Rectal smooth muscle tissue (tissue), 1 donor: ENCODE data around the gene AGT.
"Not testable (repeated sequence)": the region's sequence is repeated elsewhere in the genome, so short reads cannot be mapped to it uniquely, and the experiment has no call there.

Source experiments
- H3K27ac ChIP-seq: one replicate; pipeline ENCODE4 v1.7.0; 2013; ENCODE audit warnings: low read depth, low read length, inconsistent platforms
- H3K27me3 ChIP-seq: one replicate; pipeline ENCODE4 v1.7.0; 2013; ENCODE audit warnings: low read length; ENCODE audit not compliant: control insufficient read depth, insufficient read depth
- H3K36me3 ChIP-seq: one replicate; pipeline ENCODE4 v1.7.0; 2013; ENCODE audit warnings: low read length; ENCODE audit not compliant: control insufficient read depth, insufficient read depth
- H3K4me1 ChIP-seq: one replicate; pipeline ENCODE4 v1.7.0; 2013; ENCODE audit warnings: low read length; ENCODE audit not compliant: control insufficient read depth, insufficient read depth
- H3K4me3 ChIP-seq: one replicate; pipeline ENCODE4 v1.7.0; 2013; ENCODE audit warnings: low read length
- H3K9ac ChIP-seq: one replicate; pipeline ENCODE4 v1.7.0; 2013; ENCODE audit warnings: low read length

AGT gene

DNA sequence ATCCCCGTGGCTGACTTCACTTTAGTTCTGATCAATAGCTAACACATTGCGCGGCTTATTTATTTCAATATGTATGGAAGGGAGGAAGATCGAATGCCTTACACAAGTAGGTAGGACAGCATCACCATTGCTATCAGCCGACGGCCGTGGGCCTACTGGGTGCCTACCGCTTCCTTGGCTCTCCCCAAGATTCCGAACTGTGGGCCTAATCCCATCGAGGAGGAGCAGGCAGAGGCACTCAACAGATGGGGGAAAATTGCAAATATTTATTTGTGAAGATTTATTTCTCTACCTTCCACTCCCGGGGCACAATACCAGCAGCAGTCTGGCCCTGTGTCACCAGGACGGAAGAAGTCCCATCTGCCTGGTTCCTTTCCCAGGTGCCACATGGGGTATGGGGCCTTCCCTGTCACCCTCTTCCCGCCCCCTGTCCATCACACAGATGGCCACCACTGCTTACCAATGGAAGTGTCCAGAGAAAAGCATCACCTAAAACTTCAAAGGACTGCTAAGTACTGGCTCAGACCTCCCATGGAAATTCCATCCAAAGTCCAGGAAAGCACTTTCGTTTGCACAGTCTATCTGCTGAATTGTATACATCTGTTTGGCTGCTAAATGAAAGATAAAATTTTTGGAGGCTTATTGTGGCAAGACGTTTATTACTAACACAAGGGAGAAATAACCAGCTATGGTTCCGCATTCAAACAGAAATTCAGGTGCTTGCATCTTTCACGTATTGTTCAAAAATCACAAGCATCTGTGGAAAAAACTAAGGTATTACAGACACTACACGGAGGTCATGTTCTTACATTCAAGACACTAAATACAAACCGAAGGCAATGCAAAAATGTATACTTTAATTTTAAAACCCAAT is 11.8 kb downstream of the AGT start:
- no peaks in the 10 kb centered on the region for H3K36me3 ChIP-seq

GRCh38 chr1:230701434-230701833 is 12.5 kb downstream of the AGT start:
- H3K27me3 ChIP-seq: no peaks in the 10 kb centered on the region
- no peak overlapping the region for H3K9ac ChIP-seq
- no peak overlapping the region for H3K27ac ChIP-seq
- no peak overlapping the region for H3K4me3 ChIP-seq
- H3K4me1 ChIP-seq: no peaks in the 10 kb centered on the region
- no peaks in the 10 kb centered on the region for H3K36me3 ChIP-seq

More for the DNA sequence above, 11.8 kb downstream of the AGT start:
- no peak overlapping the region for H3K4me3 ChIP-seq
- H3K4me1 ChIP-seq: no peaks in the 10 kb centered on the region
- H3K9ac ChIP-seq: no peak overlapping the region
- H3K27ac ChIP-seq: no peak overlapping the region
- no peaks in the 10 kb centered on the region for H3K27me3 ChIP-seq

DNA sequence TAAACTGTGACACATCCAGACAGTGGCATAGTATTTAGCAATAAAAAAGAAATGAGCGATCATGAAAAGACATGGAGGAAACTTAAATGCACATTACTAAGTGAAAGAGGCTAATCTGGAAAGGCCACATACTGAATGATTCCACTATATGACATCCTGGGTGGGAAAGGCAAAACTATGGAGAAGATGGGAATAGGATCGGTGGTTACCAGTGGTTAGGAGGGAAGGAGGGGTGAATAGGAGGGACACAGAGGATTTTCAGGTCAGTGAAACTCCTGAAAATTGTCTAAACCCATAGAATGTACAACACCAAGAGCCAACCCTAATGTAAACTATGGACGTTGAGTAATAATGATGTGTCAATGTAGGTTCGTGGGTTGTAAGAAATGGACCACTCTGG is 13.8 kb downstream of the AGT start:
- Histone ChIP-seq H3K27me3 (no peaks in the 10 kb centered on the region), H3K27ac (no peak overlapping the region), H3K36me3 (no peaks in the 10 kb centered on the region), H3K9ac (no peak overlapping the region), H3K4me3 (no peak overlapping the region), H3K4me1 (no peaks in the 10 kb centered on the region)

- Histone ChIP-seq H3K36me3 (no peaks in the 10 kb centered on the region), H3K27me3 (no peaks in the 10 kb centered on the region), H3K27ac (no peak overlapping the region), H3K4me1 (no peaks in the 10 kb centered on the region), H3K4me3 (no peak overlapping the region), H3K9ac (no peak overlapping the region)
Measured at GRCh38 chr1:230699716-230700115, 14.2 kb downstream of the AGT start.

DNA sequence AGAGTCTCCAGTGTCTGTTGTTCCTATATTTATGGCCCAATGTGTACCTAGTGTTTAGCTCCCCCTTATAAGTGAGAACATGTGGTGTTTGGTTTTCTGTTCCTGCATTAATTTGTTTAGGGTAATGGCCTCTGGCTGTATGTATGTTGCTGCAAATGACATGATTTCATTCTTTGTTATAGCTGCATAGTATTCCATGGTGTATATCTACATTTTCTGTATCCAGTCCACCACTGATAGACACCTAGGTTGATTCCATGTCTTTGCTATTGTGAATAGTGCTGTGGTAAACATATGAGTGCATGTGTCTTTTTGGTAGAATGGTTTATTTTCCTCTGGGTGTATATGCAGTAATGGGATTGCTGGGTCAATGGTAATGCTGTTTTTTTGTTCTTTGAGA is 15.0 kb downstream of the AGT start:
- not testable (repeated sequence) for H3K4me1 ChIP-seq, H3K4me3 ChIP-seq, H3K27ac ChIP-seq, H3K27me3 ChIP-seq, H3K9ac ChIP-seq, H3K36me3 ChIP-seq

DNA sequence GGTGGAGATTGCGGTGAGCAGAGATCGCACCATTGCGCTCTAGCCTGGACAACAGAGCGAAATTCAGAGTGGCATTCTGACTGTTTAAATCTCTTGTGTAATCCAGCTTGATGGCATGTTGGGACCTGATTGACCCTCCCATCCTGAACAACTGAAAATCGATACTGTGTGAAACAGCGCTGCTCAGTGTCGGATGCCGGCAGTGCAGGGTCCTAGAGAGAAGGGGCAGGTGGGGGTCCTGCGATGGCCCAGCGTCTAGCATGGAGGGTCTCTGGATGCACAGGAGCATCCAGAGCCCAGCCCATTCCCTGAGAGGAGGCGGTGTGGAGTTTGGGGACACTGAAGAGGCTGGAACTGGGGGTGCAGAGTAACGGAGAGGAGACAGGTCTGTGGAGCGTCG is 15.8 kb downstream of the AGT start:
- H3K27me3 ChIP-seq: no peaks in the 10 kb centered on the region
- no peaks in the 10 kb centered on the region for H3K4me1 ChIP-seq
- peaks cover 6% of the 10 kb centered on the region for H3K36me3 ChIP-seq
- no peak overlapping the region for H3K9ac ChIP-seq
- H3K27ac ChIP-seq: no peak overlapping the region
- H3K4me3 ChIP-seq: no peak overlapping the region

GRCh38 chr1:230696722-230697437 is 17.0 kb downstream of the AGT start:
- H3K36me3 ChIP-seq: peaks cover 13% of the 10 kb centered on the region
- H3K27ac ChIP-seq: no peak overlapping the region
- no peaks in the 10 kb centered on the region for H3K4me1 ChIP-seq
- no peak overlapping the region for H3K9ac ChIP-seq
- no peaks in the 10 kb centered on the region for H3K27me3 ChIP-seq
- H3K4me3 ChIP-seq: no peak overlapping the region

DNA sequence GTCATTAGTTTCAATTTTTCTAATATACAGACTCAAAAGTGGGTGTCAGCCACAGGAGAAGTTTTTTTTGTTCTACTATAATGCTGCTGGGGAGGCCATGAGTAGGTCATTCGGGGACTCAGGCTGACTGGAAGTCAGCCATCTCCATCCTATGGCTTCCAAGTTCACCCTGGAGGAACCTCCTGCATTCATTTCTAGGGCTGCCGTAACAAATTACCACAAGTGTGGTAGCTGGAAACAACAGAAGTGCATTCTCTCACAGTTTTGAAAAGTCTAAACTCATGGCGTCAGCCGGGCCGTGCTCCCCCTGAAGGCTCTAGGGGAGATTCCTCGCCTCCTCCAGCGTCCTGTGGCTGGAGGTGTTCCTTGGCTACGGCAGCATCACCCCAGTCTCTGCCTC is 17.7 kb downstream of the AGT start:
- H3K4me1 ChIP-seq: no peaks in the 10 kb centered on the region
- H3K4me3 ChIP-seq: no peak overlapping the region
- no peak overlapping the region for H3K27ac ChIP-seq
- H3K9ac ChIP-seq: no peak overlapping the region
- H3K36me3 ChIP-seq: peaks cover 20% of the 10 kb centered on the region
- no peaks in the 10 kb centered on the region for H3K27me3 ChIP-seq

DNA sequence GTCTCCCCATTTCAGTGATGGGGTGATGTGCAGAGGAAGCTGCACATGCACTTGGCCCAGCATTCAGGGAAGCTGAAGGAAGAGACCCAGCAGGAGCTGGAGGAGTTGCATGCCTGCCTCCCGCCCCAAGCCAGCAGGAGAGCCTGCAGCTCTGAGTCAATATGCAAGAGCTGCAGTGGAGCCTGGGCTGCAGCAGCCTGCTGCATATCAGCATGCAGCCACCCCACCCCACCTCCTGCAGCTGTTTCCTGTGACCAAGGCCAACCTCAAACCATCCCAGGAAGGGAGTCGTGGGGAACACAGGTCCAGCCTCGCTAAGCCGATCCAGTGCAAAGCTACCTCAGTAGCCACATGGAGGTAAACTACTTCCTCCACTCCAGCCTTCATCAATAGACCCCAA is 18.9 kb downstream of the AGT start:
- no peak overlapping the region for H3K27ac ChIP-seq
- H3K27me3 ChIP-seq: no peaks in the 10 kb centered on the region
- H3K36me3 ChIP-seq: peaks cover 25% of the 10 kb centered on the region
- H3K9ac ChIP-seq: no peak overlapping the region
- H3K4me3 ChIP-seq: no peak overlapping the region
- H3K4me1 ChIP-seq: no peaks in the 10 kb centered on the region

DNA sequence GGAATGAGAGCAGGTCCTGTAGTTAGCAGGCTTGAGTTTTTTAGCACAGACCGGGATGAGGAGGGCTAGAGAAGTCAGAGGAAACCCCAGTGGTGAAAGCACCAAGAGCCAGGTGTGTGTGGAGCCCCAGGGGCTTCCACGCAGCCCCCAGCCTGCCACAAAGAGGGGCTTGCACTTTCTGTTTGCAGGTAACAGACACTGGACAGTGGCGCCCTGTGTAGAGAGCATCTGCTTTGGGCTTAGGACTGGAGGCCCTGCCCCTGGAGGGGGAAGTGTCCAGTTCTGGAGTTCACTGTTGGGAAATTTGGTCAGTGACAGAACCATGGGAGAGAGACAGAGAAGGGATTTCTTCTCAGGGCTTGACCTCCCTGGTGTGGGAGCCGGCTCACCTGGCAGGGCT is 19.5 kb downstream of the AGT start:
- no peak overlapping the region for H3K9ac ChIP-seq
- no peak overlapping the region for H3K27ac ChIP-seq
- H3K4me1 ChIP-seq: no peaks in the 10 kb centered on the region
- no peak overlapping the region for H3K4me3 ChIP-seq
- H3K36me3 ChIP-seq: peaks cover 30% of the 10 kb centered on the region
- no peaks in the 10 kb centered on the region for H3K27me3 ChIP-seq

GRCh38 chr1:230693777-230694176 is 20.1 kb downstream of the AGT start:
- no peak overlapping the region for H3K4me3 ChIP-seq
- peaks cover 30% of the 10 kb centered on the region for H3K36me3 ChIP-seq
- no peak overlapping the region for H3K27ac ChIP-seq
- H3K27me3 ChIP-seq: no peaks in the 10 kb centered on the region
- H3K4me1 ChIP-seq: no peaks in the 10 kb centered on the region
- no peak overlapping the region for H3K9ac ChIP-seq

- no peak overlapping the region for H3K9ac ChIP-seq
- H3K36me3 ChIP-seq: peaks cover 33% of the 10 kb centered on the region
- no peak overlapping the region for H3K27ac ChIP-seq
- H3K27me3 ChIP-seq: no peaks in the 10 kb centered on the region
- no peaks in the 10 kb centered on the region for H3K4me1 ChIP-seq
- no peak overlapping the region for H3K4me3 ChIP-seq
Measured at GRCh38 chr1:230693221-230693620, 20.7 kb downstream of the AGT start.

GRCh38 chr1:230691615-230692014 is 22.3 kb downstream of the AGT start:
- no peaks in the 10 kb centered on the region for H3K27me3 ChIP-seq
- H3K36me3 ChIP-seq: peaks cover 40% of the 10 kb centered on the region
- H3K9ac ChIP-seq: no peak overlapping the region
- no peak overlapping the region for H3K4me3 ChIP-seq
- H3K4me1 ChIP-seq: no peaks in the 10 kb centered on the region
- no peak overlapping the region for H3K27ac ChIP-seq
